Heart left ventricle (tissue), 16 donors: ENCODE data around the gene ANKRD37. TPM values are rescaled to one million over a fixed set of nuclear protein-coding genes. Genes with fewer than 3 reads are reported as not detected.

Experiments used
- ATAC-seq, 4 donors: fragments of 200-7000 bp; cut with Tn5 transposase; one replicate each; pipeline ENCODE4 v1.9.1; 2020 to 2022; ENCODE audit warnings: moderate library complexity in 4 of 4, mild to moderate bottlenecking in 3 of 4, moderate number of reproducible peaks in 1 of 4
- DNase-seq, 5 donors: peaks; one replicate each; pipeline ENCODE4 v3.0.0-alpha.2; 2020
- H3K27ac ChIP-seq, 12 donors: fragments of 200-600 bp; sonication (generic) in 4 of 12; one replicate each; pipeline versions ENCODE4 v1.5.0 to v1.8.0; 2016 to 2022; ENCODE audit warnings: mild to moderate bottlenecking in 2 of 12
- H3K27me3 ChIP-seq, 9 donors: fragments of 200-600 bp; sonication (generic) in 2 of 9; one replicate each; pipeline versions ENCODE4 v1.5.1 to v1.8.0; 2016 to 2022; ENCODE audit warnings: mild to moderate bottlenecking in 3 of 9
- H3K36me3 ChIP-seq, 9 donors: fragments of 200-600 bp; sonication (generic) in 2 of 9; one replicate each; pipeline versions ENCODE4 v1.5.0 to v1.8.0; 2018 to 2022; ENCODE audit warnings: mild to moderate bottlenecking in 2 of 9
- H3K4me1 ChIP-seq, 12 donors: fragments of 200-600 bp; sonication (generic) in 4 of 12; one replicate each; pipeline versions ENCODE4 v1.5.0 to v1.8.0; 2016 to 2022; ENCODE audit warnings: mild to moderate bottlenecking in 3 of 12
- H3K4me3 ChIP-seq, 12 donors: fragments of 200-600 bp; sonication (generic) in 4 of 12; one replicate each; pipeline versions ENCODE4 v1.5.0 to v1.8.0; 2017 to 2022; ENCODE audit warnings: mild to moderate bottlenecking in 9 of 12, moderate library complexity in 4 of 12
- H3K9me3 ChIP-seq, 12 donors: fragments of 200-600 bp; sonication (generic) in 4 of 12; one replicate each; pipeline versions ENCODE4 v1.5.0 to v1.8.0; 2016 to 2022; ENCODE audit warnings: mild to moderate bottlenecking in 1 of 12
- POLR2A ChIP-seq, 2 donors: fragments of 450-650 bp; IDR thresholded peaks; one replicate each; pipeline ENCODE4 v1.6.1; 2017; ENCODE audit warnings: antibody characterized with exemption in 2 of 2, mild to moderate bottlenecking in 2 of 2, moderate library complexity in 2 of 2
- WGBS, 4 donors: extraction: QIAGEN DNeasy Blood & Tissue Kit in 2 of 4; methylation state at CpG; one replicate each; pipeline versions ENCODE4 v1.1.5 to v1.1.7; 2013 to 2018; 5-methylcytosine and 5-hydroxymethylcytosine counted together
- intact Hi-C, 10 donors: fragments of 100-400 bp; cut with DNase I; formaldehyde crosslinking; loops; one replicate each; pipeline versions ENCODE4 v1.11.1 to v1.14.2; 2022
- polyA plus RNA-seq, 2 donors: library from polyadenylated mRNA; stranded (reverse); fragments of 200-250 nt; gene quantifications; one replicate each; pipeline ENCODE4 v1.2.3, GENCODE V29; 2013
- total RNA-seq, 9 donors: library from RNA; depleted of rRNA in 2 of 9; stranded (reverse); fragments of >200 nt in 2 of 9; fragmentation: NEBNext Ultra II Directional in 3 of 9; extraction: Animal tissue kit (Norgen Biotek cat#: 25700) in 3 of 9; gene quantifications; one replicate each; pipeline versions ENCODE4 v1.1.0 to v1.2.4, GENCODE V29; 2016 to 2023
- TF ChIP-seq, protein P1 (sequence below), 12 donors: fragments of 200-600 bp; sonication (generic) in 4 of 12; IDR thresholded peaks; one replicate each; pipeline versions ENCODE4 v1.5.0 to v1.8.0; 2018 to 2022; ENCODE audit warnings: antibody characterized with exemption in 12 of 12, mild to moderate bottlenecking in 5 of 12
- donor health status: ischemic (EF 13 %, LVEDD 7.1; RV severe dilation, severe dysfunction).
- donor health status: healthy with polysubstance abuse.
- donor health status: DM: no; HTN: yes; CAD: no.
- donor health status: DM: no; HTN: no; CAD: no.
- donor health status: ischemic (EF 25% LVEDD 6.9; RV normal size, moderate dysfunction).
- donor health status: ischemic (EF 25% LVEDD 5.7; RV mildly dilated, moderate dysfunction).
- donor health status: healthy.
- donor health status: DM: yes; HTN: yes; CAD: no.
- donor health status: ischemic (EF 35%, LVEDD 5.7; RV mildly dilated, moderate dysfunction).
- donor health status: nonischemic (EF 11% LVEDD 7.7; RV severe dilation, severe dysfunction).
- donor health status: DM: yes; HTN: yes; CAD: no.
- donor health status: PGD.
- donor health status: ischemic (EF 29% LVEDD 5.4; RV normal size, mild dysfunction).
- donor health status: nonischemic (EF 23%, LVEDD 6.1; RV moderate dilation, normal function).

The ANKRD37 gene
- total and polyA plus RNA-seq, 11 donors, result 8.4 to 30.6 (median 12.2) TPM

DNA sequence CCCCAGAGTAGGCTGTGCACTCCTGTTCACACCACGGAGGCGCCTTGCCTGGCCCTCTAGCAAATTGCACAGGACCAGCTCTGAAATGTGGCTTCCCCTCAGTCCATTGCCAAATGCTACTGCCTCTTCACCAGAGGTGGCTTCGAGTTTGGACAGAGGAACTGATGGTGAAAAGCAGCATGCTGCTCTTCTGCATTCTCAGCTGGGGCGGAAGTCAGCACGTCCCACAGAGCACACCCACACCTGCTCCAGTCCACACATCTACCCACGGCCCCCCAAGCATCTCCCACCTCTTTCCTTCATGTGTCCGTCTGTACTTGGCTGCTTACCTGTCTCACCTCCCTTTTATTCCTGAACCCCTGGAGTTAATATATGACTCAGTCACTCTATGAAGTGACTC is 44.4 kb upstream of the ANKRD37 start:
- WGBS, 4 donors, result 93 to 97% (median 95%) methylated on average over 7 of the region's 7 CpGs

DNA sequence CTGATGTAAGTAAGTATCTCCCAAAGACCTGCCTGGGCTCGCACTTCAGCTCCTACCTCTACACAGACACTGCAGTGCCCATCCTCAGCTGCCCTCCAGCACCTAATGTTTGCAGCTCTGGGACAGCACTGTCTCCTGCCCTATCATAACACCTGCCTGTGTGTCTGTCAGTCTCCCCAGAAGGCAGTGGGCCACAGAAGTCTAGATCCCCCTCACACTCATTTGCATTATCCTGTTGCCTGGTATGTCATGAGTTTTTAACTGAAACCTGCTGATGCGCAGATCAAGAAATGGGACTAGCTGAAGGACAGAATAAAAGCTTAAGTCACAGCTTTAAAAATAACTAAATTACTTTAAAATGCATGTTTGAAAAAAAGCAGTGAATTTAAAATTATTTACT is 43.9 kb upstream of the ANKRD37 start:
- Histone ChIP-seq H3K27ac (no peak overlapping the region), H3K9me3 (no peaks in the 10 kb centered on the region), H3K4me1 (no peaks in the 10 kb centered on the region), H3K4me3 (no peak overlapping the region), H3K27me3 (no peaks in the 10 kb centered on the region), H3K36me3 (peaks cover 0 to 68% (median 22%) of the 10 kb centered on the region in 9 donors)
- TF ChIP-seq POLR2A (IDR thresholded peaks at IDR 0.05), result no peak
- TF ChIP-seq, protein P1, sequence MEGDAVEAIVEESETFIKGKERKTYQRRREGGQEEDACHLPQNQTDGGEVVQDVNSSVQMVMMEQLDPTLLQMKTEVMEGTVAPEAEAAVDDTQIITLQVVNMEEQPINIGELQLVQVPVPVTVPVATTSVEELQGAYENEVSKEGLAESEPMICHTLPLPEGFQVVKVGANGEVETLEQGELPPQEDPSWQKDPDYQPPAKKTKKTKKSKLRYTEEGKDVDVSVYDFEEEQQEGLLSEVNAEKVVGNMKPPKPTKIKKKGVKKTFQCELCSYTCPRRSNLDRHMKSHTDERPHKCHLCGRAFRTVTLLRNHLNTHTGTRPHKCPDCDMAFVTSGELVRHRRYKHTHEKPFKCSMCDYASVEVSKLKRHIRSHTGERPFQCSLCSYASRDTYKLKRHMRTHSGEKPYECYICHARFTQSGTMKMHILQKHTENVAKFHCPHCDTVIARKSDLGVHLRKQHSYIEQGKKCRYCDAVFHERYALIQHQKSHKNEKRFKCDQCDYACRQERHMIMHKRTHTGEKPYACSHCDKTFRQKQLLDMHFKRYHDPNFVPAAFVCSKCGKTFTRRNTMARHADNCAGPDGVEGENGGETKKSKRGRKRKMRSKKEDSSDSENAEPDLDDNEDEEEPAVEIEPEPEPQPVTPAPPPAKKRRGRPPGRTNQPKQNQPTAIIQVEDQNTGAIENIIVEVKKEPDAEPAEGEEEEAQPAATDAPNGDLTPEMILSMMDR (IDR thresholded peaks at IDR 0.05), result no peak
- no peak for DNase-seq
- WGBS, 4 donors, result 99 to 100% (median 100%) methylated on average over 2 of the region's 2 CpGs
- no peak for ATAC-seq
- intact Hi-C loops, result no loop called here

More for the DNA sequence above, 44.4 kb upstream of the ANKRD37 start:
- Histone ChIP-seq H3K27ac (no peak overlapping the region), H3K4me1 (no peaks in the 10 kb centered on the region), H3K9me3 (no peaks in the 10 kb centered on the region), H3K27me3 (no peaks in the 10 kb centered on the region), H3K36me3 (peaks cover 0 to 69% (median 24%) of the 10 kb centered on the region in 9 donors), H3K4me3 (no peak overlapping the region)
- ATAC-seq (no peak), DNase-seq (no peak)
- intact Hi-C loops, result no loop called here
- TF ChIP-seq, protein P1 (IDR thresholded peaks at IDR 0.05), result no peak
- TF ChIP-seq POLR2A (IDR thresholded peaks at IDR 0.05), result no peak

DNA sequence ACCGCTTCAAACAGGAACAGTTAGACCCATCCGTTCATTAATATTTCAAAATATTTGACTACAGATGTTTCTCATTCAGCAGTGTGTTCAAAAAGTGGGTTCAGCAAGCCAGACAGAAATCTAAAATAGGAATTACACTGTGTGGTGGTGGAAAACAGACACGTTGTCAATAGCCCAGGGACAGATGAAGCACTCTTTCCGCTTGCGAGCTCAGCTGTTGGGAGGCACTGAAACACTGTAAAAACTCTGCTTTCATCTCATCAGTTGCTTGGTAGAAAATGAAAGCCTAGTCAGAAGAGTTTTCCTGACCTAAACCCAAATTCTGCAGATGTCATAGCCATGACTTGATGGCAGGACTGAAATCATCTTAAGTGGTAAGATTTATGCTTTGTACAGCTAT is 39.4 kb upstream of the ANKRD37 start:
- intact Hi-C loops, result no loop called here
- H3K4me1 ChIP-seq, result no peaks in the 10 kb centered on the region
- no peak overlapping the region for H3K4me3 ChIP-seq
- no peak for ATAC-seq
- DNase-seq, result no peak
- no peaks in the 10 kb centered on the region for H3K9me3 ChIP-seq
- WGBS, 4 donors, result 90 to 94% (median 93%) methylated on average over 5 of the region's 5 CpGs
- H3K36me3 ChIP-seq, result peaks cover 0 to 55% (median 9%) of the 10 kb centered on the region in 9 donors
- no peak overlapping the region for H3K27ac ChIP-seq
- no peak for TF ChIP-seq POLR2A (IDR thresholded peaks at IDR 0.05)
- TF ChIP-seq, protein P1 (IDR thresholded peaks at IDR 0.05), result no peak
- H3K27me3 ChIP-seq, result no peaks in the 10 kb centered on the region

DNA sequence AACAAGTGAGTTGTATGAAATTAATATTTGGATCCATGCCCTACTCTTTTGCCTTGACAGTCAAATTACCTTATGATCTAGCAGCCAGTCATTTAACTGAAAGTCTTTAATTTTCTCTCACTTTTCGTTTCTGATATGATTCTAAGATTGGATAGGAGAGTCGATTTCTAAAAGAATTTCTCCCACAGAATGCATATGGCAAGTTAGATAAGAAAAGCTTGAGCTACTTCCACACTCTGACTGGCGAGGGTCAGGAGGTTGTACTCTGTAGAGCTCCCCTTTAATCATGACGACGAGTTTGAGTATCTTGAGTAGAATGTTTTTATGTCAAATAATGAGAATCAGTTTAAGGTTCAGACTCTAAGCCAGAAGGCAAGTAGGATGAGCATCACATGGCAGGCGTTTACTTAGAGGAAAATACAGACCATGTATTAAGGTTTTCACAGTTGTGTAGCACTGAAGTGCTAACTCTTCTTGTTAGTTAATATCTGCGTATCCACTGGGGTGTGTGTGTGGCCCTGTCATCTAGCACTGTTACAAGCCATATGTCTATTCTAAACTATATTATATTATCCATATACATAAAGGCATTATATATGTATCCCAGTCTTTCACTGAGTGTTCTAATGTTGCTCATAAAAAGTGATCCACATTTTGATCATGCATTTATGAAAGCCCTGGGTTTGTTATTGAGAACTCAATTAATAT is 38.8 kb upstream of the ANKRD37 start:
- Histone ChIP-seq H3K4me3 (no peak overlapping the region), H3K27me3 (no peaks in the 10 kb centered on the region), H3K36me3 (peaks cover 0 to 57% (median 9%) of the 10 kb centered on the region in 9 donors), H3K9me3 (no peaks in the 10 kb centered on the region), H3K27ac (no peak overlapping the region), H3K4me1 (no peaks in the 10 kb centered on the region)
- intact Hi-C loops, result no loop called here
- TF ChIP-seq POLR2A (IDR thresholded peaks at IDR 0.05), result no peak
- TF ChIP-seq, protein P1 (IDR thresholded peaks at IDR 0.05), result no peak
- 80 to 85% (median 82%) methylated on average over 7 of the region's 7 CpGs for WGBS, 4 donors
- DNase-seq (no peak), ATAC-seq (no peak)
